NCI-H146 treated with DMSO at 0.1 percent for 48 hours (cell line): ENCODE data around the gene ANKRD49.

ENCODE experiments used
- DNase-seq: peaks from one replicate; lab custom pipeline; 2025; ENCODE audit not compliant: unreplicated experiment; lab: John Stamatoyannopoulos, UW

Gene ANKRD49

GRCh38 chr11:94543695-94544645 is 50.2 kb downstream of the ANKRD49 start, which contains the start of gene FUT4:
FUT4 (plus strand) TSS chr11:94543921; CDS start chr11:94544134, 213 bp downstream.
- peak; percentile 80 for DNase-seq

- no peak for DNase-seq
These were observed 51.0 kb downstream of the ANKRD49 start for GRCh38 chr11:94544646-94545263.

- DNase-seq, result no peak
These were observed 51.7 kb downstream of the ANKRD49 start for GRCh38 chr11:94545264-94546161.

GRCh38 chr11:94546162-94546470 is 52.3 kb downstream of the ANKRD49 start:
- DNase-seq, result no peak

- no peak for DNase-seq
These were observed 53.1 kb downstream of the ANKRD49 start for GRCh38 chr11:94546886-94547285.

GRCh38 chr11:94549146-94549545 is 55.4 kb downstream of the ANKRD49 start:
- DNase-seq, result no peak
